H1 (cell line): ENCODE data around the gene SLCO4A1. TPM values are rescaled to one million over a fixed set of nuclear protein-coding genes. Genes with fewer than 3 reads are reported as not detected.

ENCODE experiments used
- GABPA ChIP-seq: IDR thresholded peaks from 2 replicates; pipeline ENCODE4 v1.6.1; 2011; ENCODE audit warnings: mild to moderate bottlenecking, low read length, moderate library complexity, borderline replicate concordance; ENCODE audit not compliant: insufficient read depth
- polyA plus RNA-seq, 7 experiments: library from polyadenylated mRNA; depleted of rRNA in 3 of 7; stranded (reverse) in 5 of 7; unstranded in 2 of 7; fragments of >200 nt in 5 of 7; fragments of 200-250 nt in 2 of 7; gene quantifications; 1 replicate in 5 of 7; 2 replicates in 1 of 7; 4 replicates in 1 of 7; pipeline versions ENCODE4 v1.2.1 to v1.2.3, GENCODE V29; 2011 to 2013; ENCODE audit warnings: missing spikeins in 2 of 7, mixed read lengths in 2 of 7
- total RNA-seq: library from RNA; stranded (reverse); fragmentation: NEBNext Ultra II Directional; extraction: Animal tissue kit (Norgen Biotek cat#: 25700); gene quantifications from 2 replicates; pipeline ENCODE4 v1.2.1, GENCODE V29; 2021

SLCO4A1 gene
- total and polyA plus RNA-seq, 2 of the 8 experiments (the other 6 are each of a cell fraction or from before 2014, with no cell fraction given): 10.5 to 18.5 TPM

GRCh38 chr20:62644802-62645496 lies 2.6 kb downstream of the SLCO4A1 start (continued):
- no peak for TF ChIP-seq GABPA
